Effector memory CD4-positive, alpha-beta T cell (primary cell): ENCODE measurements around the gene MCU.

Experiments used
- DNase-seq, 3 donors: peaks; one replicate each; pipeline ENCODE4 v3.0.0-alpha.2; 2020
- H3K27ac ChIP-seq: 2 replicates; pipeline ENCODE4 v1.7.0; 2013; ENCODE audit warnings: mild to moderate bottlenecking, low read length, moderate library complexity; ENCODE audit not compliant: insufficient read depth, poor library complexity, severe bottlenecking
- H3K27me3 ChIP-seq: replicated peaks from 2 replicates; pipeline ENCODE4 v1.7.0; 2013; ENCODE audit warnings: mild to moderate bottlenecking, low read length; ENCODE audit not compliant: insufficient read depth, control insufficient read depth, poor library complexity, severe bottlenecking
- H3K36me3 ChIP-seq: 2 replicates; pipeline ENCODE4 v1.7.0; 2013; ENCODE audit warnings: mild to moderate bottlenecking, low read length, moderate library complexity; ENCODE audit not compliant: control insufficient read depth, insufficient read depth
- H3K4me1 ChIP-seq: 2 replicates; pipeline ENCODE4 v1.7.0; 2013; ENCODE audit warnings: low read length, mild to moderate bottlenecking; ENCODE audit not compliant: control insufficient read depth, insufficient read depth, poor library complexity, severe bottlenecking
- H3K4me3 ChIP-seq: 2 replicates; pipeline ENCODE4 v1.7.0; 2013; ENCODE audit warnings: low read length, low read depth, mild to moderate bottlenecking; ENCODE audit not compliant: insufficient read depth, poor library complexity, severe bottlenecking
- H3K9me3 ChIP-seq: 2 replicates; pipeline ENCODE4 v1.7.0; 2013; ENCODE audit warnings: mild to moderate bottlenecking, low read length, moderate library complexity; ENCODE audit not compliant: control insufficient read depth

MCU gene

GRCh38 chr10:72826346-72826745, 134.4 kb downstream of the MCU start:
- H3K9me3 ChIP-seq: no peaks in the 10 kb centered on the region
- DNase-seq: no peak

GRCh38 chr10:72828294-72828693, 136.4 kb downstream of the MCU start:
- H3K27me3 ChIP-seq: no peaks in the 10 kb centered on the region
- H3K4me3 ChIP-seq: no peak overlapping the region
- no peak overlapping the region for H3K27ac ChIP-seq
- no peak for DNase-seq
- H3K9me3 ChIP-seq: no peaks in the 10 kb centered on the region
- no peaks in the 10 kb centered on the region for H3K4me1 ChIP-seq
- no peaks in the 10 kb centered on the region for H3K36me3 ChIP-seq

More at GRCh38 chr10:72826346-72826745, 134.4 kb downstream of the MCU start:
- no peak overlapping the region for H3K4me3 ChIP-seq
- no peak overlapping the region for H3K27ac ChIP-seq
- H3K36me3 ChIP-seq: no peaks in the 10 kb centered on the region
- H3K27me3 ChIP-seq: no peaks in the 10 kb centered on the region
- H3K4me1 ChIP-seq: no peaks in the 10 kb centered on the region

GRCh38 chr10:72830625-72831024, 138.7 kb downstream of the MCU start:
- no peaks in the 10 kb centered on the region for H3K4me1 ChIP-seq
- H3K27me3 ChIP-seq: no peaks in the 10 kb centered on the region
- H3K27ac ChIP-seq: no peak overlapping the region
- H3K36me3 ChIP-seq: no peaks in the 10 kb centered on the region
- DNase-seq: no peak
- H3K4me3 ChIP-seq: no peak overlapping the region
- no peaks in the 10 kb centered on the region for H3K9me3 ChIP-seq

- no peak overlapping the region for H3K4me3 ChIP-seq
- no peaks in the 10 kb centered on the region for H3K36me3 ChIP-seq
- H3K9me3 ChIP-seq: no peaks in the 10 kb centered on the region
- DNase-seq: no peak
- no peak overlapping the region for H3K27ac ChIP-seq
- no peaks in the 10 kb centered on the region for H3K27me3 ChIP-seq
- H3K4me1 ChIP-seq: no peaks in the 10 kb centered on the region
Measured at GRCh38 chr10:72831696-72832409, 139.9 kb downstream of the MCU start.

- Histone ChIP-seq H3K36me3 (no peaks in the 10 kb centered on the region), H3K4me1 (no peaks in the 10 kb centered on the region), H3K9me3 (no peaks in the 10 kb centered on the region), H3K4me3 (no peak overlapping the region), H3K27ac (no peak overlapping the region), H3K27me3 (no peaks in the 10 kb centered on the region)
- no peak for DNase-seq
Measured at GRCh38 chr10:72832701-72833100, 140.8 kb downstream of the MCU start.

- peak in 2 of 3 donors; percentile 2 to 22 for DNase-seq
- no peak overlapping the region for H3K27ac ChIP-seq
Measured at GRCh38 chr10:72834183-72834825, 142.4 kb downstream of the MCU start.

GRCh38 chr10:72840319-72840718, 148.4 kb downstream of the MCU start:
- H3K36me3 ChIP-seq: no peaks in the 10 kb centered on the region
- no peak for DNase-seq
- no peaks in the 10 kb centered on the region for H3K9me3 ChIP-seq
- H3K4me3 ChIP-seq: no peak overlapping the region
- no peaks in the 10 kb centered on the region for H3K27me3 ChIP-seq
- no peak overlapping the region for H3K27ac ChIP-seq
- H3K4me1 ChIP-seq: no peaks in the 10 kb centered on the region

More at GRCh38 chr10:72834183-72834825, 142.4 kb downstream of the MCU start:
- Histone ChIP-seq H3K27me3 (no peaks in the 10 kb centered on the region), H3K4me3 (no peak overlapping the region), H3K36me3 (no peaks in the 10 kb centered on the region), H3K4me1 (no peaks in the 10 kb centered on the region), H3K9me3 (no peaks in the 10 kb centered on the region)

GRCh38 chr10:72841487-72841886, 149.5 kb downstream of the MCU start:
- Histone ChIP-seq H3K27me3 (no peaks in the 10 kb centered on the region), H3K36me3 (no peaks in the 10 kb centered on the region), H3K4me3 (no peak overlapping the region), H3K9me3 (no peaks in the 10 kb centered on the region), H3K4me1 (no peaks in the 10 kb centered on the region), H3K27ac (no peak overlapping the region)
- no peak for DNase-seq

GRCh38 chr10:72842164-72842563, 150.2 kb downstream of the MCU start:
- Histone ChIP-seq H3K4me1 (no peaks in the 10 kb centered on the region), H3K36me3 (no peaks in the 10 kb centered on the region), H3K4me3 (no peak overlapping the region), H3K9me3 (no peaks in the 10 kb centered on the region), H3K27me3 (no peaks in the 10 kb centered on the region), H3K27ac (no peak overlapping the region)
- no peak for DNase-seq

GRCh38 chr10:72846238-72846637, 154.3 kb downstream of the MCU start:
- DNase-seq: no peak
- Histone ChIP-seq H3K4me1 (no peaks in the 10 kb centered on the region), H3K4me3 (no peak overlapping the region), H3K27ac (no peak overlapping the region), H3K27me3 (no peaks in the 10 kb centered on the region), H3K9me3 (no peaks in the 10 kb centered on the region), H3K36me3 (no peaks in the 10 kb centered on the region)
